ENCODE measurements around the gene TASOR. TPM values are rescaled to one million over a fixed set of nuclear protein-coding genes. Genes with fewer than 3 reads are reported as not detected.

The TASOR gene
- total RNA-seq, 1 experiment from 2014 or later = 37.2 TPM

- H3K23me2 ChIP-seq (ENCODE audit: insufficient read length, low read depth, low read length, poor library complexity, severe bottlenecking) = no peaks in the 10 kb centered on the region
- Mint-ChIP-seq H3K4me1 (peaks cover 30 to 31% of the 10 kb centered on the region in 2 experiments), H3K4me3 (no peak overlapping the region), H3K27me3 (ENCODE audit: low read depth) (no peaks in the 10 kb centered on the region), H3K36me3 (ENCODE audit: insufficient read depth in 1 of 3, low read depth in 3 of 3) (peaks cover 9 to 39% (median 28%) of the 10 kb centered on the region in 3 experiments), H3K27ac (no peak overlapping the region; a peak in 1 of 7 replicates), H3K9me3 (no peaks in the 10 kb centered on the region; a peak in 1 of 5 replicates)
- no peak overlapping the region for H3K4me2 ChIP-seq (ENCODE audit: insufficient read depth, insufficient read length, low read length)
- no peaks in the 10 kb centered on the region for H4K20me1 ChIP-seq (ENCODE audit: control insufficient read depth, insufficient read depth, insufficient read length)
- H3K4ac ChIP-seq (ENCODE audit: low read depth, low read length) = no peak overlapping the region
- H3K27ac ChIP-seq (ENCODE audit: insufficient read length, low read depth, low read length) = no peak overlapping the region
- H2AFZ ChIP-seq (ENCODE audit: low read length) = no peak overlapping the region
- no peak overlapping the region for H2AK5ac ChIP-seq (ENCODE audit: insufficient read length, low read length)
- H3K79me1 ChIP-seq (ENCODE audit: insufficient read depth, low read depth, low read length, poor library complexity, severe bottlenecking) = no peaks in the 10 kb centered on the region
- no peak overlapping the region for H3K18ac ChIP-seq (ENCODE audit: insufficient read length, low read depth, low read length)
- H3K9me3 ChIP-seq (ENCODE audit: control insufficient read depth, low read depth, low read length) = no peaks in the 10 kb centered on the region
- H4K5ac ChIP-seq (ENCODE audit: insufficient read length, low read depth, low read length) = no peak overlapping the region
- no peak overlapping the region for H2BK12ac ChIP-seq (ENCODE audit: insufficient read length, low read depth, low read length)
- no peak overlapping the region for H4K91ac ChIP-seq (ENCODE audit: insufficient read length, low read depth, low read length)
- no peak overlapping the region for H3T11ph ChIP-seq (ENCODE audit: low read length)
- H3K4me1 ChIP-seq (ENCODE audit: insufficient read depth, low read length) = no peaks in the 10 kb centered on the region
- no CpG with 5 or more reads among the region's 1 CpG for WGBS (ENCODE audit: extremely low coverage, insufficient read length, low lambda C conversion rate)
- H2BK15ac ChIP-seq (ENCODE audit: low read depth, low read length) = no peak overlapping the region
- no peak overlapping the region for H3K9ac ChIP-seq (ENCODE audit: extremely low read depth, insufficient read length, low read length)
- H2BK20ac ChIP-seq (ENCODE audit: low read depth, low read length, poor library complexity, severe bottlenecking) = no peak overlapping the region
- no peak overlapping the region for H4K8ac ChIP-seq (replicated peaks; ENCODE audit: insufficient read length, low read depth, low read length)
- no peak overlapping the region for H3K14ac ChIP-seq (ENCODE audit: insufficient read depth, low read length)
- H3K23ac ChIP-seq (ENCODE audit: insufficient read length, low read depth, low read length) = no peak overlapping the region
- H3K27me3 ChIP-seq (ENCODE audit: insufficient read depth, low read length) = no peaks in the 10 kb centered on the region
- no peak overlapping the region for H2BK5ac ChIP-seq (ENCODE audit: insufficient read length, low read length)
- TF ChIP-seq CTCF (conservative IDR thresholded peaks at IDR 0.05) = no peak
- H2BK120ac ChIP-seq (ENCODE audit: low read depth, low read length, poor library complexity, severe bottlenecking) = no peak overlapping the region
- H3K79me2 ChIP-seq (ENCODE audit: insufficient read depth, low read length) = no peaks in the 10 kb centered on the region; the same call in 1 of the 2 replicates
- no peak for DNase-seq
- no peak overlapping the region for H3K56ac ChIP-seq (ENCODE audit: insufficient read length, low read depth, low read length)
These were observed 5.8 kb downstream of the TASOR start for GRCh38 chr3:56677286-56677685.

Data from H9 (cell line).